H1 (cell line): ENCODE results near the gene ANKS1A. TPM values are rescaled to one million over a fixed set of nuclear protein-coding genes. Genes with fewer than 3 reads are reported as not detected.

Experiments used
- CTCF ChIA-PET: fragments of 300-600 bp; sonication (Branson Sonifier 250); formaldehyde crosslinking; loops from one replicate; lab custom pipeline; 2021; ENCODE audit not compliant: partially characterized antibody; lab: Charles Lee
- POLR2A ChIA-PET: fragments of 300-600 bp; sonication (Branson Sonifier 250); formaldehyde crosslinking; loops from one replicate; lab custom pipeline; 2021; ENCODE audit warnings: inconsistent platforms; ENCODE audit not compliant: partially characterized antibody; lab: Charles Lee
- DNase-seq, 2 experiments: peaks; one replicate each; pipeline versions ENCODE4 v3.0.0 to v3.0.0-alpha.2; 2010 to 2022; ENCODE audit warnings: low spot score in 2 of 2, low read depth in 1 of 2, mixed read lengths in 1 of 2
- FAIRE-seq: peaks from 2 replicates; lab custom pipeline; 2011; peaks lifted over from hg19 to GRCh38; lab: Jason Lieb, UNC
- H2AFZ ChIP-seq: 2 replicates; pipeline ENCODE4 v1.8.1; 2012; ENCODE audit warnings: low read length, inconsistent platforms
- H2AK5ac ChIP-seq: 2 replicates; pipeline ENCODE4 v1.6.1; 2013; ENCODE audit warnings: low read depth, low read length
- H2BK120ac ChIP-seq: replicated peaks from 2 replicates; pipeline ENCODE3; 2013; ENCODE audit warnings: low read depth, low read length, inconsistent platforms
- H2BK12ac ChIP-seq: 2 replicates; pipeline ENCODE4 v1.6.1; 2013; ENCODE audit warnings: low read depth, low read length
- H2BK15ac ChIP-seq: 2 replicates; pipeline ENCODE4 v1.6.1; 2013; ENCODE audit warnings: low read length
- H2BK20ac ChIP-seq: 2 replicates; pipeline ENCODE4 v1.6.1; 2013; ENCODE audit warnings: low read length
- H2BK5ac ChIP-seq: 2 replicates; pipeline ENCODE4 v1.6.1; 2013; ENCODE audit warnings: low read depth, low read length
- H3K14ac ChIP-seq: 2 replicates; pipeline ENCODE4 v1.6.1; 2013; ENCODE audit warnings: inconsistent platforms; ENCODE audit not compliant: insufficient read length
- H3K18ac ChIP-seq: 2 replicates; pipeline ENCODE4 v1.6.1; 2013; ENCODE audit warnings: low read length; ENCODE audit errors: extremely low read depth
- H3K23ac ChIP-seq: 2 replicates; pipeline ENCODE4 v1.6.1; 2013; ENCODE audit warnings: inconsistent platforms; ENCODE audit not compliant: insufficient read length
- H3K23me2 ChIP-seq: 2 replicates; pipeline ENCODE4 v1.6.1; 2013; ENCODE audit warnings: low read depth, low read length
- H3K27ac ChIP-seq: 2 replicates; pipeline ENCODE4 v1.6.1; 2011; ENCODE audit warnings: low read depth, low read length, inconsistent platforms
- H3K27me3 ChIP-seq, 4 experiments: replicated peaks in 1 of 4; 1 replicate in 1 of 4; 2 replicates in 3 of 4; pipeline versions ENCODE4 v1.6.1 to v1.8.1; 2011 to 2013; ENCODE audit warnings: low read length in 3 of 4, mild to moderate bottlenecking in 3 of 4, inconsistent platforms in 2 of 4, mixed read lengths in 2 of 4, moderate library complexity in 1 of 4; ENCODE audit not compliant: control insufficient read depth in 3 of 4, insufficient read depth in 3 of 4; ENCODE audit errors: extremely low read depth in 1 of 4
- H3K36me3 ChIP-seq, 4 experiments: 2 replicates each; pipeline versions ENCODE4 v1.6.1 to v1.8.1; 2011 to 2013; ENCODE audit warnings: mild to moderate bottlenecking in 4 of 4, low read length in 3 of 4, moderate library complexity in 2 of 4, control low read depth in 1 of 4, inconsistent platforms in 1 of 4; ENCODE audit not compliant: insufficient read depth in 4 of 4, control insufficient read depth in 2 of 4
- H3K4ac ChIP-seq: replicated peaks from 2 replicates; pipeline ENCODE3; 2013; ENCODE audit warnings: low read length, low read depth, mixed read lengths, inconsistent platforms; ENCODE audit not compliant: insufficient read length
- H3K4me1 ChIP-seq, 4 experiments: replicated peaks in 1 of 4; 1 replicate in 1 of 4; 2 replicates in 3 of 4; pipeline versions ENCODE4 v1.6.1 to v1.8.1; 2011 to 2013; ENCODE audit warnings: low read length in 3 of 4, inconsistent platforms in 2 of 4, mixed read lengths in 1 of 4; ENCODE audit not compliant: insufficient read depth in 4 of 4, control insufficient read depth in 3 of 4
- H3K4me2 ChIP-seq, 2 experiments: 2 replicates each; pipeline versions ENCODE4 v1.6.1 to v1.8.1; 2011 to 2013; ENCODE audit warnings: low read depth in 2 of 2, low read length in 2 of 2, control low read depth in 1 of 2, inconsistent platforms in 1 of 2, mild to moderate bottlenecking in 1 of 2; ENCODE audit not compliant: insufficient read depth in 1 of 2
- H3K4me3 ChIP-seq, 4 experiments: fragments of 200-600, 300-600 bp in 1 of 4; sonication (generic), shearing (Covaris generic), sonication (Bioruptor Twin) in 1 of 4; 2 replicates each; pipeline versions ENCODE4 v1.5.1 to v1.8.1; 2011 to 2016; ENCODE audit warnings: low read length in 4 of 4, low read depth in 3 of 4, control low read depth in 2 of 4, inconsistent platforms in 2 of 4, mild to moderate bottlenecking in 2 of 4, mixed read lengths in 1 of 4, moderate library complexity in 1 of 4; ENCODE audit not compliant: insufficient read depth in 2 of 4; ENCODE audit errors: extremely low read depth in 1 of 4
- H3K56ac ChIP-seq: replicated peaks from 2 replicates; pipeline ENCODE3; 2013; ENCODE audit warnings: low read depth, mild to moderate bottlenecking, mixed read lengths, low read length, inconsistent platforms; ENCODE audit not compliant: insufficient read length
- H3K79me1 ChIP-seq: 2 replicates; pipeline ENCODE4 v1.6.1; 2013; ENCODE audit warnings: low read depth, low read length, control low read depth
- H3K79me2 ChIP-seq, 2 experiments: 2 replicates each; pipeline versions ENCODE4 v1.6.1 to v1.8.1; 2012 to 2013; ENCODE audit warnings: low read length in 2 of 2, mild to moderate bottlenecking in 2 of 2, inconsistent platforms in 1 of 2; ENCODE audit not compliant: insufficient read depth in 2 of 2, control insufficient read depth in 1 of 2
- H3K9ac ChIP-seq, 4 experiments: replicated peaks in 1 of 4; 1 replicate in 1 of 4; 2 replicates in 3 of 4; pipeline versions ENCODE4 v1.6.1 to v1.8.1; 2011 to 2013; ENCODE audit warnings: low read depth in 3 of 4, low read length in 3 of 4, control low read depth in 2 of 4, mild to moderate bottlenecking in 2 of 4, moderate library complexity in 2 of 4, inconsistent platforms in 1 of 4; ENCODE audit errors: extremely low read depth in 1 of 4
- H3K9me3 ChIP-seq, 2 experiments: 2 replicates each; pipeline versions ENCODE4 v1.6.1 to v1.8.1; 2012 to 2013; ENCODE audit warnings: mild to moderate bottlenecking in 2 of 2, moderate library complexity in 2 of 2, control low read depth in 1 of 2, inconsistent platforms in 1 of 2, low read depth in 1 of 2, low read length in 1 of 2, mixed read lengths in 1 of 2; ENCODE audit not compliant: insufficient read depth in 2 of 2
- H4K20me1 ChIP-seq, 2 experiments: replicated peaks in 1 of 2; 2 replicates each; pipeline versions ENCODE3 to v1.8.1; 2011 to 2013; ENCODE audit warnings: inconsistent platforms in 2 of 2, low read length in 2 of 2, mild to moderate bottlenecking in 1 of 2; ENCODE audit not compliant: insufficient read depth in 2 of 2, control insufficient read depth in 1 of 2
- H4K5ac ChIP-seq: 2 replicates; pipeline ENCODE4 v1.6.1; 2013; ENCODE audit warnings: low read length, low read depth, mixed read lengths, inconsistent platforms; ENCODE audit not compliant: insufficient read length
- H4K8ac ChIP-seq: 2 replicates; pipeline ENCODE4 v1.8.0; 2013; ENCODE audit warnings: mild to moderate bottlenecking, moderate library complexity, low read length, inconsistent platforms; ENCODE audit not compliant: insufficient read depth; ENCODE audit errors: extremely low read depth
- H4K91ac ChIP-seq: replicated peaks from 2 replicates; pipeline ENCODE3; 2013; ENCODE audit warnings: low read length, mixed read lengths, inconsistent platforms; ENCODE audit not compliant: insufficient read length
- BRCA1 ChIP-seq: IDR thresholded peaks from 2 replicates; pipeline ENCODE4 v1.6.1; 2012; ENCODE audit warnings: low read depth, low read length, improper control_type of control experiment
- CBX5 ChIP-seq: fragments of 300-800, 300-1000 bp; sonication (generic); IDR thresholded peaks from 2 replicates; pipeline ENCODE4 v1.7.1; 2016; ENCODE audit warnings: antibody characterized with exemption, low read length, low read depth
- CBX8 ChIP-seq: fragments of 300-800, 300-1000 bp; sonication (generic); IDR thresholded peaks from 2 replicates; pipeline ENCODE4 v1.7.1; 2016; ENCODE audit warnings: low read depth, low read length, borderline replicate concordance
- GABPA ChIP-seq: IDR thresholded peaks from 2 replicates; pipeline ENCODE4 v1.6.1; 2011; ENCODE audit warnings: mild to moderate bottlenecking, low read length, moderate library complexity, borderline replicate concordance; ENCODE audit not compliant: insufficient read depth
- GTF2F1 ChIP-seq: IDR thresholded peaks from 2 replicates; pipeline ENCODE4 v1.6.1; 2012; ENCODE audit warnings: low read depth, low read length, improper control_type of control experiment, borderline replicate concordance
- JUND ChIP-seq: IDR thresholded peaks from 2 replicates; pipeline ENCODE4 v1.6.1; 2011; ENCODE audit warnings: mild to moderate bottlenecking, improper control_type of control experiment, low read length
- KDM1A ChIP-seq: fragments of 200-600, 300-600 bp; sonication (generic); IDR thresholded peaks from 2 replicates; pipeline ENCODE4 v1.7.1; 2016; ENCODE audit warnings: mild to moderate bottlenecking, low read length, borderline replicate concordance
- SRF ChIP-seq: IDR thresholded peaks from 2 replicates; pipeline ENCODE4 v1.6.1; 2011; ENCODE audit warnings: mild to moderate bottlenecking, low read depth, low read length, moderate library complexity
- SUZ12 ChIP-seq: fragments of 200-600 bp; sonication (generic); IDR thresholded peaks from 2 replicates; pipeline ENCODE4 v1.6.1; 2012; ENCODE audit warnings: mild to moderate bottlenecking, inconsistent platforms, low read length, moderate library complexity, mixed read lengths
- TAF7 ChIP-seq: optimal IDR thresholded peaks from 2 replicates; pipeline ENCODE3; 2011; ENCODE audit warnings: low read depth, mild to moderate bottlenecking, inconsistent platforms, low read length, moderate library complexity, borderline replicate concordance
- TCF12 ChIP-seq: IDR thresholded peaks from 2 replicates; pipeline ENCODE4 v1.6.1; 2011; ENCODE audit warnings: low read depth, mild to moderate bottlenecking, low read length
- WGBS, 2 experiments: shearing (Covaris generic) in 1 of 2; methylation state at CpG; one replicate each; pipeline versions ENCODE4 v1.1.6 to v1.1.7; 2013 to 2015; ENCODE audit warnings: low lambda C conversion rate in 2 of 2, mixed read lengths in 2 of 2, inconsistent platforms in 1 of 2, low coverage in 1 of 2, missing lambda C conversion rate in 1 of 2; ENCODE audit not compliant: insufficient replicate concordance in 2 of 2, insufficient coverage in 1 of 2, insufficient read length in 1 of 2; ENCODE audit errors: extremely low coverage in 1 of 2, missing lambda C conversion rate in 1 of 2; 5-methylcytosine and 5-hydroxymethylcytosine counted together
- polyA plus RNA-seq, 7 experiments: library from polyadenylated mRNA; depleted of rRNA in 3 of 7; stranded (reverse) in 5 of 7; unstranded in 2 of 7; fragments of >200 nt in 5 of 7; fragments of 200-250 nt in 2 of 7; gene quantifications; 1 replicate in 5 of 7; 2 replicates in 1 of 7; 4 replicates in 1 of 7; pipeline versions ENCODE4 v1.2.1 to v1.2.3, GENCODE V29; 2011 to 2013; ENCODE audit warnings: missing spikeins in 2 of 7, mixed read lengths in 2 of 7
- total RNA-seq: library from RNA; stranded (reverse); fragmentation: NEBNext Ultra II Directional; extraction: Animal tissue kit (Norgen Biotek cat#: 25700); gene quantifications from 2 replicates; pipeline ENCODE4 v1.2.1, GENCODE V29; 2021

Gene ANKS1A
- total and polyA plus RNA-seq, 2 of the 8 experiments (the other 6 are each of a cell fraction or from before 2014, with no cell fraction given): 9.8 to 30.9 TPM

DNA sequence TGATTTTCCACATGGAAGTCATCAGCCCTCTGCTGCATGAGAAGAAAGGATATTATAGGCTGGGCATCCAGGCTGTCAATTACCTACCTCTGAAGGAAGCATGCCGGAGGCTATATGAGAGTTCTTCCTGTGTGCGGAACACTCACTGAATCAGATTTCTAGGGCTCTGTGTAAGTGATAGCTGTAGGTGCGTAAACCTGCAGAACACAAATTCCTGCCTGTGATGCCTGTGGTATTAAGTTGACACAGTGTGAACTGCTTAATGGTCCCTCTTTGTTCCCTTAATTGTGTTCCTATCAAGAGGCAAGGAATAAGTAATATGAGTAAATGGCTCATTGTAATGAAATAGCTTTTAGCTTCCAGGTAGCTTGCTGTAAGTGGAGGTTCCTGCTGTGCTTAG is 103.3 kb downstream of the ANKS1A start:
- Histone ChIP-seq H3K18ac (no peak overlapping the region), H2BK120ac (no peak overlapping the region), H3K36me3 (peaks cover 2 to 35% (median 16%) of the 10 kb centered on the region in 4 experiments; a peak in 6 of 8 replicates), H3K9ac (peak overlapping the region in 1 of 4 experiments; percentile 18; a peak in 1 of 7 replicates), H3K56ac (no peak overlapping the region), H2BK20ac (no peak overlapping the region), H4K5ac (no peak overlapping the region), H2BK12ac (no peak overlapping the region), H3K4me3 (no peak overlapping the region), H3K9me3 (no peaks in the 10 kb centered on the region; a peak in 1 of 4 replicates), H2AK5ac (no peak overlapping the region), H3K27ac (no peak overlapping the region), H3K27me3 (no peaks in the 10 kb centered on the region), H3K23ac (no peak overlapping the region), H3K4ac (no peak overlapping the region), H3K79me1 (no peaks in the 10 kb centered on the region), H3K14ac (no peak overlapping the region), H2BK5ac (no peak overlapping the region), H3K4me1 (peaks cover 0 to 7% (median 2%) of the 10 kb centered on the region in 4 experiments; a peak in 4 of 7 replicates), H2BK15ac (no peak overlapping the region), H4K91ac (no peak overlapping the region), H3K4me2 (no peak overlapping the region), H3K79me2 (no peaks in the 10 kb centered on the region), H4K8ac (no peak overlapping the region), H3K23me2 (no peaks in the 10 kb centered on the region), H2AFZ (no peak overlapping the region), H4K20me1 (peaks cover 0 to 2% of the 10 kb centered on the region in 2 experiments)
- CTCF ChIA-PET: interaction anchor here (0.6 to 3.7 kb wide), 15 partner anchors 10 to 1517 kb away, joined by 3 to 22 read pairs (median 4); no protein-coding TSS in a partner anchor
- DNase-seq: no peak
- no peak for FAIRE-seq
- 86% methylated on average over 3 of the region's 3 CpGs; no CpG with 5 or more reads in 1 of the 2 experiments for WGBS, 2 experiments
- POLR2A ChIA-PET: interaction anchor here (1.1 kb wide), 1 partner anchor 117 kb away, joined by 4 read pairs; no protein-coding TSS in a partner anchor
- no peak for TF ChIP-seq KDM1A
- no peak for TF ChIP-seq GABPA
- no peak for TF ChIP-seq SRF
- TF ChIP-seq CBX5: no peak
- TF ChIP-seq CBX8: no peak
- no peak for TF ChIP-seq JUND
- no peak for TF ChIP-seq TCF12
- no peak for TF ChIP-seq TAF7
- no peak for TF ChIP-seq SUZ12
- TF ChIP-seq BRCA1: no peak
- TF ChIP-seq GTF2F1: no peak
